ENCODE data around the gene AR. TPM values are rescaled to one million over a fixed set of nuclear protein-coding genes. Genes with fewer than 3 reads are reported as not detected.

Gene AR
- total and polyA plus RNA-seq, 10 of the 15 experiments (the other 5 are each of a cell fraction or from before 2014, with no cell fraction given) = 0.07 to 0.09 (median 0.08) TPM; not detected in 7

GRCh38 chrX:67721321-67721720 lies 177.5 kb downstream of the AR start (continued):
- TF ChIP-seq ZNF622 (IDR thresholded peaks at IDR 0.05) = no peak
- no peak for TF ChIP-seq MXI1 (IDR thresholded peaks at IDR 0.05; ENCODE audit: low read depth, low read length)
- no peak for TF ChIP-seq BCLAF1 (IDR thresholded peaks at IDR 0.05)
- TF ChIP-seq ZNF592 (IDR thresholded peaks at IDR 0.05) = no peak
- no peak for TF ChIP-seq MEF2B (IDR thresholded peaks at IDR 0.05; ENCODE audit: partially characterized antibody, poor library complexity, severe bottlenecking)

Data from GM12878 (cell line).